Measurements from ENCODE around the gene OLIG2. TPM values are rescaled to one million over a fixed set of nuclear protein-coding genes. Genes with fewer than 3 reads are reported as not detected.

The OLIG2 gene
- total RNA-seq, 1 experiment from 2014 or later = not detected

GRCh38 chr21:33022489-33022827 lies 3.3 kb upstream of the OLIG2 start:
- H3K4me3 ChIP-seq (replicated peaks in 1 of 2; ENCODE audit: low read depth in 1 of 2, low read length in 2 of 2) = no peak overlapping the region
- H3K9me3 ChIP-seq (ENCODE audit: control insufficient read depth in 1 of 2, insufficient read depth in 1 of 2, low read depth in 1 of 2, low read length in 2 of 2) = no peaks in the 10 kb centered on the region
- no peaks in the 10 kb centered on the region for H3K27me3 ChIP-seq (ENCODE audit: insufficient read depth, low read length)
- no peaks in the 10 kb centered on the region for H3K4me1 ChIP-seq (ENCODE audit: control insufficient read depth in 1 of 2, insufficient read depth in 2 of 2, low read length in 2 of 2)
- ATAC-seq = no peak
- intact Hi-C loops (cut with micrococcal nuclease) = no loop called here
- H3K36me3 ChIP-seq (ENCODE audit: control insufficient read depth in 1 of 2, insufficient read depth in 2 of 2, low read length in 2 of 2) = no peaks in the 10 kb centered on the region
- TF ChIP-seq ELF1 (IDR thresholded peaks at IDR 0.05; ENCODE audit: borderline replicate concordance, low read depth) = no peak
- TF ChIP-seq ZNF274 (IDR thresholded peaks at IDR 0.05; ENCODE audit: low read depth, low read length) = no peak
- TF ChIP-seq EZH2phosphoT487 (IDR thresholded peaks at IDR 0.05; ENCODE audit: borderline replicate concordance) = no peak
- TF ChIP-seq EGR1 (IDR thresholded peaks at IDR 0.05; ENCODE audit: low read depth) = no peak
- TF ChIP-seq FOSL1 (IDR thresholded peaks at IDR 0.05; ENCODE audit: low read depth) = no peak
- no peak for TF ChIP-seq SIN3A (IDR thresholded peaks at IDR 0.05; ENCODE audit: low read depth)
- no peak for TF ChIP-seq CBX3 (IDR thresholded peaks at IDR 0.05; ENCODE audit: low read depth)
- TF ChIP-seq SP1 (IDR thresholded peaks at IDR 0.05; ENCODE audit: low read depth) = no peak
- CTCF ChIA-PET = interaction anchor here (1.5 kb wide), 1 partner anchor 175 kb away, joined by 3 read pairs; no protein-coding TSS in a partner anchor
- no peak for DNase-seq (ENCODE audit: low read depth, low spot score)
- H3K4me2 ChIP-seq (ENCODE audit: low read length) = no peak overlapping the region
- no peaks in the 10 kb centered on the region for H4K20me1 ChIP-seq (ENCODE audit: insufficient read depth)
- H3K27ac ChIP-seq (ENCODE audit: low read depth, low read length) = no peak overlapping the region
- H3K9me2 ChIP-seq (ENCODE audit: insufficient read depth) = no peaks in the 10 kb centered on the region
- POLR2A ChIA-PET = no interaction called here
- no TSS peak for BruUV-seq (replicated peaks)
- no peaks in the 10 kb centered on the region for H3K79me2 ChIP-seq (ENCODE audit: insufficient read depth, low read length)
- H2AFZ ChIP-seq (ENCODE audit: low read depth, low read length, poor library complexity, severe bottlenecking) = no peak overlapping the region
- H3K9ac ChIP-seq (ENCODE audit: low read length) = no peak overlapping the region
- RAD21 ChIA-PET (ENCODE audit: low non-redundant PET in 1 of 2, low total read pairs in 2 of 2, uncharacterized antibody in 2 of 2, unreplicated experiment in 2 of 2) = no interaction called here

GRCh38 chr21:33022828-33023573 lies 2.7 kb upstream of the OLIG2 start:
- intact Hi-C loops (cut with micrococcal nuclease) = no loop called here
- no peak for TF ChIP-seq RAD21 (IDR thresholded peaks at IDR 0.05; ENCODE audit: low read depth)
- no peak for TF ChIP-seq SIN3A (IDR thresholded peaks at IDR 0.05; ENCODE audit: low read depth)
- no peak for TF ChIP-seq CBX3 (IDR thresholded peaks at IDR 0.05; ENCODE audit: low read depth)
- TF ChIP-seq EZH2phosphoT487 (IDR thresholded peaks at IDR 0.05; ENCODE audit: borderline replicate concordance) = no peak
- no peak for TF ChIP-seq EZH2 (IDR thresholded peaks at IDR 0.05)
- TF ChIP-seq SP1 (IDR thresholded peaks at IDR 0.05; ENCODE audit: low read depth) = no peak
- no peak for TF ChIP-seq POLR2A (IDR thresholded peaks at IDR 0.05; ENCODE audit: borderline replicate concordance, extremely low read depth, insufficient read depth, insufficient read length)
- TF ChIP-seq, protein P1, sequence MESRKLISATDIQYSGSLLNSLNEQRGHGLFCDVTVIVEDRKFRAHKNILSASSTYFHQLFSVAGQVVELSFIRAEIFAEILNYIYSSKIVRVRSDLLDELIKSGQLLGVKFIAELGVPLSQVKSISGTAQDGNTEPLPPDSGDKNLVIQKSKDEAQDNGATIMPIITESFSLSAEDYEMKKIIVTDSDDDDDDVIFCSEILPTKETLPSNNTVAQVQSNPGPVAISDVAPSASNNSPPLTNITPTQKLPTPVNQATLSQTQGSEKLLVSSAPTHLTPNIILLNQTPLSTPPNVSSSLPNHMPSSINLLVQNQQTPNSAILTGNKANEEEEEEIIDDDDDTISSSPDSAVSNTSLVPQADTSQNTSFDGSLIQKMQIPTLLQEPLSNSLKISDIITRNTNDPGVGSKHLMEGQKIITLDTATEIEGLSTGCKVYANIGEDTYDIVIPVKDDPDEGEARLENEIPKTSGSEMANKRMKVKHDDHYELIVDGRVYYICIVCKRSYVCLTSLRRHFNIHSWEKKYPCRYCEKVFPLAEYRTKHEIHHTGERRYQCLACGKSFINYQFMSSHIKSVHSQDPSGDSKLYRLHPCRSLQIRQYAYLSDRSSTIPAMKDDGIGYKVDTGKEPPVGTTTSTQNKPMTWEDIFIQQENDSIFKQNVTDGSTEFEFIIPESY (IDR thresholded peaks at IDR 0.05; ENCODE audit: extremely low read depth, insufficient replicate concordance, low read length) = no peak
- TF ChIP-seq YY1 (IDR thresholded peaks at IDR 0.05; ENCODE audit: extremely low read depth, insufficient replicate concordance, low read depth, low read length) = no peak
- H3K79me2 ChIP-seq (ENCODE audit: insufficient read depth, low read length) = no peaks in the 10 kb centered on the region
- no peak overlapping the region for H3K27ac ChIP-seq (ENCODE audit: low read depth, low read length)
- no peaks in the 10 kb centered on the region for H3K4me1 ChIP-seq (ENCODE audit: control insufficient read depth in 1 of 2, insufficient read depth in 2 of 2, low read length in 2 of 2)
- ChIA-PET RAD21 (ENCODE audit: low non-redundant PET in 1 of 2, low total read pairs in 2 of 2, uncharacterized antibody in 2 of 2, unreplicated experiment in 2 of 2) (no interaction called here), POLR2A (no interaction called here), CTCF (interaction anchor here (1.5 kb wide), 1 partner anchor 174 kb away, joined by 3 read pairs; no protein-coding TSS in a partner anchor)
- no peak overlapping the region for H3K9ac ChIP-seq (ENCODE audit: low read length)
- no peaks in the 10 kb centered on the region for H3K36me3 ChIP-seq (ENCODE audit: control insufficient read depth in 1 of 2, insufficient read depth in 2 of 2, low read length in 2 of 2)
- no peak overlapping the region for H3K4me3 ChIP-seq (replicated peaks in 1 of 2; ENCODE audit: low read depth in 1 of 2, low read length in 2 of 2)
- H2AFZ ChIP-seq (ENCODE audit: low read depth, low read length, poor library complexity, severe bottlenecking) = no peak overlapping the region
- no peaks in the 10 kb centered on the region for H3K9me2 ChIP-seq (ENCODE audit: insufficient read depth)
- no peak for ATAC-seq
- DNase-seq (ENCODE audit: low read depth, low spot score) = no peak
- H3K27me3 ChIP-seq (ENCODE audit: insufficient read depth, low read length) = no peaks in the 10 kb centered on the region
- H4K20me1 ChIP-seq (ENCODE audit: insufficient read depth) = no peaks in the 10 kb centered on the region
- no peak overlapping the region for H3K4me2 ChIP-seq (ENCODE audit: low read length)
- no TSS peak for BruUV-seq (replicated peaks)
- no peaks in the 10 kb centered on the region for H3K9me3 ChIP-seq (ENCODE audit: control insufficient read depth in 1 of 2, insufficient read depth in 1 of 2, low read depth in 1 of 2, low read length in 2 of 2)
